Measurements from ENCODE around the gene ST7. TPM values are rescaled to one million over a fixed set of nuclear protein-coding genes. Genes with fewer than 3 reads are reported as not detected.

ST7 gene
- total RNA-seq, 1 experiment from 2014 or later = 38.2 TPM

DNA sequence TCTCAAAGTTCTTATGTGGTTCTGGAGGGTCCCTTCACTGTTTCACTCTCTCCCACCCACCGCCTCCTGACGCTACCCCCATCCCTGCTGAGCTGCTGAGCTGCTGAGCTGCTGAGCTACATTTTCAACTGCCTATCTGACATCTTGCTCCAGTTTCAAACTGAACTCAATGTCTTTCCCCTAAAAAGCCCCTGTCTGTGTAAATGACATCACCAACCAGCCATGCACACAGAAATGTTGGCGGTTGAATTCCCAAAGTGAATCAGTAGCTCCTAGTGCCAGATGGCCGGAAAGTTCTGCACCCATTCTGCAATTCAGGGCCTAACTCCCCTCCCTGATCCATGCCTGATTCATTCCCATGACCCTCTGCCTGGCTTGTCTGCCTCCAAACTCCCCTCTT is 298.4 kb downstream of the ST7 start:
- Histone ChIP-seq H3K36me3 (ENCODE audit: control insufficient read depth, insufficient read depth, low read length) (no peaks in the 10 kb centered on the region), H3K27me3 (replicated peaks; ENCODE audit: control insufficient read depth, insufficient read depth, low read length) (no peaks in the 10 kb centered on the region), H3K9me3 (no peaks in the 10 kb centered on the region), H3K4me1 (0 out of 2 replicates have a peak, but pooled peaks cover 5% of the 10 kb centered on the region), H3K4me3 (ENCODE audit: low read depth, low read length) (no peak overlapping the region)
- Mint-ChIP-seq H3K36me3 (ENCODE audit: insufficient read depth, unreplicated experiment) (no peaks in the 10 kb centered on the region), H3K27ac (ENCODE audit: unreplicated experiment) (no peak overlapping the region), H3K9me3 (ENCODE audit: unreplicated experiment) (peaks cover 9% of the 10 kb centered on the region), H3K4me1 (ENCODE audit: low read depth, unreplicated experiment) (no peaks in the 10 kb centered on the region), H3K4me3 (ENCODE audit: unreplicated experiment) (no peak overlapping the region), H3K27me3 (ENCODE audit: insufficient read depth, unreplicated experiment) (peaks cover 4% of the 10 kb centered on the region)
- BruUV-seq (replicated peaks) = no TSS peak
- CTCF ChIA-PET = no interaction called here
- DNase-seq = no peak
- TF ChIP-seq, protein P1, sequence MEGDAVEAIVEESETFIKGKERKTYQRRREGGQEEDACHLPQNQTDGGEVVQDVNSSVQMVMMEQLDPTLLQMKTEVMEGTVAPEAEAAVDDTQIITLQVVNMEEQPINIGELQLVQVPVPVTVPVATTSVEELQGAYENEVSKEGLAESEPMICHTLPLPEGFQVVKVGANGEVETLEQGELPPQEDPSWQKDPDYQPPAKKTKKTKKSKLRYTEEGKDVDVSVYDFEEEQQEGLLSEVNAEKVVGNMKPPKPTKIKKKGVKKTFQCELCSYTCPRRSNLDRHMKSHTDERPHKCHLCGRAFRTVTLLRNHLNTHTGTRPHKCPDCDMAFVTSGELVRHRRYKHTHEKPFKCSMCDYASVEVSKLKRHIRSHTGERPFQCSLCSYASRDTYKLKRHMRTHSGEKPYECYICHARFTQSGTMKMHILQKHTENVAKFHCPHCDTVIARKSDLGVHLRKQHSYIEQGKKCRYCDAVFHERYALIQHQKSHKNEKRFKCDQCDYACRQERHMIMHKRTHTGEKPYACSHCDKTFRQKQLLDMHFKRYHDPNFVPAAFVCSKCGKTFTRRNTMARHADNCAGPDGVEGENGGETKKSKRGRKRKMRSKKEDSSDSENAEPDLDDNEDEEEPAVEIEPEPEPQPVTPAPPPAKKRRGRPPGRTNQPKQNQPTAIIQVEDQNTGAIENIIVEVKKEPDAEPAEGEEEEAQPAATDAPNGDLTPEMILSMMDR (IDR thresholded peaks at IDR 0.05; ENCODE audit: insufficient read depth in 1 of 2, low read depth in 1 of 2, low read length in 1 of 2, severe bottlenecking in 1 of 2, unreplicated experiment in 1 of 2) = no peak
- intact Hi-C loops (cut with micrococcal nuclease; ENCODE audit: unreplicated experiment) = loop anchor here (5.0 kb wide), 1 partner anchor 39 kb away; no protein-coding TSS in a partner anchor
- POLR2A ChIA-PET = no interaction called here

DNA sequence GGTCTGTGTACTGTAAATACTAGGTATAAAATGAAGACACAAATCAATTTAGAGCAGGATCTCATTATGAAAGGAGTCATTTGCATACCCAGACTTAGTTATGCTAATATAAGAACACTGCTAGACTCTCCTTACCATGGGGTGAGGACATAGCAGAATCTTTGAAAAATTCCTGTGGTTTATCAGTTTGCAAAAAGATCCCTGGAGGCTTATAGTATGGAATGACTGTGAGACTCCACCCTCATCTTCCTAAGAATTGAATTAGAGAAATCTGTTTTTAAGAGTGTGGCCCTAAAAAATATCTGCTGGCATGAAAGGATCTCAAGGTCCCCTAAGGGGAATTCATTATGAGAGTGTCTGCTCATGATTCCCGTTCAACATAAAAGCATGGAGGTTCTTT is 306.3 kb downstream of the ST7 start:
- Mint-ChIP-seq H3K9me3 (ENCODE audit: unreplicated experiment) (no peaks in the 10 kb centered on the region), H3K36me3 (ENCODE audit: insufficient read depth, unreplicated experiment) (no peaks in the 10 kb centered on the region), H3K4me1 (ENCODE audit: low read depth, unreplicated experiment) (no peaks in the 10 kb centered on the region), H3K27ac (ENCODE audit: unreplicated experiment) (no peak overlapping the region), H3K27me3 (ENCODE audit: insufficient read depth, unreplicated experiment) (peaks cover 10% of the 10 kb centered on the region), H3K4me3 (ENCODE audit: unreplicated experiment) (no peak overlapping the region)
- CTCF ChIA-PET = no interaction called here
- no TSS peak for BruUV-seq (replicated peaks)
- Histone ChIP-seq H3K9me3 (no peaks in the 10 kb centered on the region), H3K4me3 (ENCODE audit: low read depth, low read length) (no peak overlapping the region), H3K4me1 (peaks cover 5% of the 10 kb centered on the region; the same call in 1 of the 2 replicates), H3K36me3 (ENCODE audit: control insufficient read depth, insufficient read depth, low read length) (no peaks in the 10 kb centered on the region), H3K27me3 (replicated peaks; ENCODE audit: control insufficient read depth, insufficient read depth, low read length) (no peaks in the 10 kb centered on the region)
- TF ChIP-seq, protein P1 (IDR thresholded peaks at IDR 0.05; ENCODE audit: insufficient read depth in 1 of 2, low read depth in 1 of 2, low read length in 1 of 2, severe bottlenecking in 1 of 2, unreplicated experiment in 1 of 2) = no peak
- POLR2A ChIA-PET = no interaction called here
- intact Hi-C loops (cut with micrococcal nuclease; ENCODE audit: unreplicated experiment) = no loop called here
- no peak for DNase-seq

DNA sequence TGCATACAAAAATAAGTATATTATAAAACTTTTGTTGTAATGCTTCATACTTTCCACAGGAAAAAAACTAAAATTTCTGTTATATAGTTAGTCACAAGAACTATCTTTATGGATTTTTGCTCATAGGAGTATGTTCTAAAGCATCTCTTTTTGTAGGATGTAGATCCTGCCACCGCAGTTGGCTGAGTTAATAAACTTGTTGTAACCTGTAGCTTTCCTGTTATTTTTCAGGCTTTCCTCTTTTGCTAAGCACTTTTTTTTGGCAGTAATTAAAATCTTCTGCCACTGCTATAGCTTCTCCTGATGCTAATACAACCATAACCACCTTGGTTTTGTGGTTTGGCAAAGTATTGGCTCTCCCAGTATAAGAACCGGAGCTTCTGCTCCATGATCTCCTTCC is 309.2 kb downstream of the ST7 start:
- H3K9me3 Mint-ChIP-seq (ENCODE audit: unreplicated experiment) = no peaks in the 10 kb centered on the region

More for the DNA sequence above, 309.2 kb downstream of the ST7 start:
- H3K4me3 ChIP-seq (ENCODE audit: low read depth, low read length) = no peak overlapping the region
- BruUV-seq (replicated peaks) = no TSS peak
- Mint-ChIP-seq H3K27me3 (ENCODE audit: insufficient read depth, unreplicated experiment) (peaks cover 11% of the 10 kb centered on the region), H3K4me1 (ENCODE audit: low read depth, unreplicated experiment) (no peaks in the 10 kb centered on the region), H3K36me3 (ENCODE audit: insufficient read depth, unreplicated experiment) (no peaks in the 10 kb centered on the region), H3K27ac (ENCODE audit: unreplicated experiment) (no peak overlapping the region), H3K4me3 (ENCODE audit: unreplicated experiment) (no peak overlapping the region)
- intact Hi-C loops (cut with micrococcal nuclease; ENCODE audit: unreplicated experiment) = no loop called here
- H3K9me3 ChIP-seq = peaks cover 11% of the 10 kb centered on the region
- no peaks in the 10 kb centered on the region for H3K27me3 ChIP-seq (replicated peaks; ENCODE audit: control insufficient read depth, insufficient read depth, low read length)
- H3K36me3 ChIP-seq (ENCODE audit: control insufficient read depth, insufficient read depth, low read length) = no peaks in the 10 kb centered on the region
- DNase-seq = no peak
- TF ChIP-seq, protein P1 (IDR thresholded peaks at IDR 0.05; ENCODE audit: insufficient read depth in 1 of 2, low read depth in 1 of 2, low read length in 1 of 2, severe bottlenecking in 1 of 2, unreplicated experiment in 1 of 2) = no peak
- ChIA-PET POLR2A (no interaction called here), CTCF (no interaction called here)
- peaks cover 5% of the 10 kb centered on the region; the same call in 1 of the 2 replicates for H3K4me1 ChIP-seq
